Muscle of arm (tissue), 12 donors: ENCODE results near the gene SKP2. TPM values are rescaled to one million over a fixed set of nuclear protein-coding genes. Genes with fewer than 3 reads are reported as not detected.
"Not testable (repeated sequence)": the region's sequence is repeated elsewhere in the genome, so short reads cannot be mapped to it uniquely, and the experiment has no call there.

Experiments
- DNase-seq: peaks from one replicate; pipeline ENCODE4 v3.0.0-alpha.2; 2013
- polyA plus RNA-seq, 12 donors: library from polyadenylated mRNA; unstranded; fragments of 120-200 nt; gene quantifications; one replicate each; pipeline ENCODE4 v1.2.1, GENCODE V29; 2013; ENCODE audit not compliant: insufficient read length in 12 of 12

Gene SKP2
- polyA plus RNA-seq, 12 donors, result 47.6 to 84.8 (median 61.7) TPM; not detected in 1

DNA sequence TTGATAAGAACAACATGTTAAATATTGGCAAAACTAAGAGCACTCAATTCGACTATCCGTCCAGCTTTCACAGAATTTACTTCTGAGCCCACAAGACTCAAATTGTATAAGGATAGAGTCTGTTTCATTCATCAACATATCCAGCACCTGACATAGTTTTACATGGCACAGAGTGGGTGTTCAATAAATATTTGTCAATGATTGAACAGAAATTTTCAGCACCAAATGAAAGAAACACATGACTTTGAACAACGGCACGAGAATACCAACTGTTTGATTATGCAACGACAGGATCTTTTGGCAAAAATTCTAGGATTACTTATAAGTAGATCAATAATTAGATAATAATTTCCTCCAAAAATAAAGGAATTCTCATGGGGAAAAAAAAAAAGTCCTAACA, 41.8 kb downstream of the SKP2 start:
- no peak for DNase-seq

DNA sequence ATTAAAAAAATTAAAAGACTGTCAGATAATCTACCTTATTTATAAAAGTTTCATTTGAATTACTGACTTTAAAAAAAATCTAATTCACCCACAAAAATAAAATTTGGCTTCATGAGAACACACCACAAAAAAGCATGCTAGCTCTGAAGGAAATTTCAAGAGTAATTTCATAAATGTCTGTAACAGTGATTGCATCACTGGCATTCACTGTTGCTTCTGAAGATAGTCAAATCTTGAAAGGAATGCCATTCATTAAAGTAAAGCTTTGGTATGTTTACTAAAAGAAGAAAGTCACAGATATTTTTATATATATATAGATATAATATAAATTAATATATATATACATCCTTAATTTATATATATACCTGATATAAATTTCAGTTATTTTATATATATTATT, 46.4 kb downstream of the SKP2 start:
- no peak for DNase-seq

DNA sequence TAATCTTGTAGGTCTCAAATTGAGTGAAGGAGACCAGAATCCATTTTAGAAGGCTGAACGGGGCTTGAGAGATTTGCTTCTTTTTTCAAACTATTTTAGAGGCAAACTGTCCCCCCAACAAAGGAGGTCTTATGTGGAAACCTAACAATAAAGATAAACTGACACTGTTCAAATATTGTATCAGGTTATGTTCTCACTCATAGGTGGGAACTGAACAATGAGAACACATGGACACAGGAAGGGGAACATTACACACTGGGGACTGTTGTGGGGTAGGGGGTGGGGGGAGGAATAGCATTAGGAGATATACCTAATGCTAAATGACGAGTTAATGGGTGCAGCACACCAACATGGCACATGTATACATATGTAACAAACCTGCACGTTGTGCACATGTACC, 46.9 kb downstream of the SKP2 start:
- not testable (repeated sequence) for DNase-seq

DNA sequence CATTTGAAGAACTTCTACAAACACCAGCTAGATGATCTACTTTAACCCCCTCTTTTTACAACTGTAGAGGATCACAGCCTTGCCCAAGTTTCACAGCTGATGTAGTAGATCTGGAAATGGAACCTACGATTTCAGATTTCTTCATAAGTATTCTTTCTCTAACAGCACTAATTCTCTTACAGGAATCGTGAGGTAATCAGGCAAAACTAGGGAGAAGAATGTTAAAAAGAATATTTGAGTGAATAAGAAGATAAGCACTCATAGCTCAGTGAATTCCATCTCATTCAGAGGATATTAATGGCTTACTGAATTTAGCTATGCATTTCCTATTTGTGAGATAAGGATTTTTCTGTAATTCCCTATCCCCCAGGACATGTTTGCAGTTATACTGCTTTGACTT, 47.7 kb downstream of the SKP2 start:
- no peak for DNase-seq

DNA sequence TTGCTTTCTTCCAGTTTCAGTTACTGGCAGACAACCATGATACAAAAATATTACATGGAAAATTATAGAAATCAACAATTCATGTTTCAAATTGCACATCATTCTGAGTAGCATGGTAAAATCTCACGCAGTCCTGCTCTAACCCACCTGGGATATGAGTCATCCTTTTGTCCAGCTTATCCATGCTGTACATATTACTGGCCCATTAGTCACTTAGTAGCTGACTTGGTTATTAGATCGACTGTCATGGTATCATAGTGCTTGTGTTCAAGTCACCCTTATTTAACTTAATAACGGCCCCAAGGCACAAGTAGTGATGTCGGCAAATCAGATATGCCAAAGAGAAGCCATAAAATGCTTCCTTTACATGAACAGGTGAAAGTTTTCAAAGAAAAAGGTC, 48.6 kb downstream of the SKP2 start:
- DNase-seq, result no peak

DNA sequence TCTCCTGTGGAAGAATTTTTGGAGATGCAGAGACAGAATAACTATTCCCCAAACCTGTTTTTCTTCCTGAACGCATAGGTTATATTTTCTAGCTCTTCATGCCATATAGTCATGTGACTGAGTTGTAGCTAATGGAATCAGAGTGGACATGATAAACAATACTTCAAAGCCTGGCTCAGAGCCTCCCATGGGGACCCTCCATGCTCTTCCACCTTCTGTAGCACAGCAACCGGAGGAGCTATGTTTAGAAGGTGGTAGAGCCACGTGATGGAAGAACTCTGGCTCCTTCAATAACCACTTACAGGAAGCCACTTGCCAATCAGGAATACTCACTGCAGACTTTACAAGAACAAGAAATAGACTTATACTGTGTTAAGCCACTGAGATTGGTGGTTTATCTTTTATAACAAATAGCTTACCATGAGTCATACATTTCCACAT, 50.6 kb downstream of the SKP2 start:
- no peak for DNase-seq

DNA sequence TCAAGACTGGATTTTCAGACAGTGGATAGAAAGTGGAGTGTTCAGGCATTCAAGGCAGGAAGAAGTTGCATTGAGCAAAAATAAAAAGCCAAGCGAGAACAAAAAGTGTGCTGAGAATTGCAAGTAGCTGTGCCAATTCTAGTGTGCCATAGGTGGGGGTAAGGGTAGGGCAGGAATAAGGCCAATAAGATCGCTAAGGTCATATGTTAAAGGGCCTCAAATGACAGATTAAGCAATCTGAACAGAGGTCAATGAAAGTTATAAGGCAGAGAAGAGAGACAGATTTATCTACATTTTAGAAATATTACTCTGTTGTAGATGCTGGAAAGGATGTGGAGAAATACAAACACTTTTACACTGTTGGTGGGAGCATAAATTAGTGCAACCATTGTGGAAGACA, 53.4 kb downstream of the SKP2 start:
- DNase-seq, result no peak

DNA sequence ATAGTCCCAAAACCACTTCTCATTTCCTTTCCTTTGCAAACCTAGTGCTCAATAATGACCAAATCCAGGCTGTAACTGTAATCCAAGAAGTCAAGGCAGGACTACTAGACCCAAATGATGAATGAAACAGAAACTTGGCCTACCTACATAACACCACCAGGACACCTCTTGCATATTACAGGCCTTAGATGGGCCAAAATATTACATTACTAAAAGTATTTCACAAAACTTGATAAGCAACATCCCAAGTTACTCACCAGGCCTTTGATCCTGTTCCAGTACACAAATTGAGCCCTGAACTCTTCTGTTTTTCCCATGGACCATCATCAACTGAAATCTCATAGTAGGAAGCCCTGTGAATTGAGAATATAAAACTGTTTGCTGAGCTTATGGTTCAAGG, 55.0 kb downstream of the SKP2 start:
- DNase-seq, result no peak

DNA sequence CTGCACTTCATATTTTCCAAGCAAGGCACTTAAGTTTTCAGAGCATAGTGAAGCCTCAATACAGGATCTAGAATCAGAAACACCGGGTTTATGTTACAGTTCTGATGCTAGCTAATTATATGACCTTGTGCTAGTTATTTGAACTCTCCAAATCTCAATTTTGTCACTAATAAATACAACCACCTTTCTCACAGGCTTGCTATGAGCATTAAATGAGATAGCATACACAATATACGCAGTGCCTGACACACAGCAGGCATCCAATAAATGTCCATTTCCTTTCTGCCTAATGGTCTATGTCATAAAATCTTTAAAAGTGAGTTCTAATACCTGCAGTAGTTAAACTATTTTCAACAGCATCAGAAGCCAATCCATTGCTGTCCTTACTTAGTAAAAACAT, 56.9 kb downstream of the SKP2 start:
- DNase-seq, result no peak

DNA sequence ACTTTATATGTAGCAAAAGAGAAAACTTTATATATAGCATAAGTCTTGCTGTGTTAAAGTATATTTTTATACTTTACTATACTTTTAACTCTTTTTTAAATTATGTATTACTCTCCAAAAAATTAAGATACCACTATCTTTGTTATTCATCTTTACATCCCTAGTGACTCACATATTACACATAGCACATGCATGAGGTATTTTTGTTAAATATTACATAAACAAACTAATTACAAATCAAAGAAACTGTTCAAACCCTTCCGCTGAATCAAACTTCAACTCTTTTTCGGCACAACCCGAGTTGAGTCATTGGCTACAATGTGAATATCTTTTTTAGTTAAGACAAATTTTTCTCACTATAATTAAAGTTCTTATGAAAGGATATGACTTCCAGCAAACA, 57.8 kb downstream of the SKP2 start:
- DNase-seq, result no peak

DNA sequence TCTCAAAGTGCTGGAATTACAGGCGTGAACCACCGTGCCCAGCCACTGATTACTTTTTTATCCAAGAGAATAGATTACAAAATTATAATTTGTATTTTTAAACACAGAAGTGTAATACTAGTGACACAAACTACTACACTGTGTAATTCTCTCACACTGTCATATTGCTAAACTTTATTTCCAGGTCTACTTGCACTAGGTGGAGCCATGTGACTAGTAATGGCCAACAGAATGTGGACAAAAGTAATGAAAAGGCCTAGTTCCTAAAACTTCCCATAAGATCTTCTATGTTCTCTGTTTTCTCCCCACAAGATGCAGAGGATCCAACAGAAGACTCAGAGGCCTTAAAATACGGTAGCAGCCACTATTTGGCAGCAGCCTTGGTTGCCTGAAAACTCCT, 62.5 kb downstream of the SKP2 start:
- no peak for DNase-seq

DNA sequence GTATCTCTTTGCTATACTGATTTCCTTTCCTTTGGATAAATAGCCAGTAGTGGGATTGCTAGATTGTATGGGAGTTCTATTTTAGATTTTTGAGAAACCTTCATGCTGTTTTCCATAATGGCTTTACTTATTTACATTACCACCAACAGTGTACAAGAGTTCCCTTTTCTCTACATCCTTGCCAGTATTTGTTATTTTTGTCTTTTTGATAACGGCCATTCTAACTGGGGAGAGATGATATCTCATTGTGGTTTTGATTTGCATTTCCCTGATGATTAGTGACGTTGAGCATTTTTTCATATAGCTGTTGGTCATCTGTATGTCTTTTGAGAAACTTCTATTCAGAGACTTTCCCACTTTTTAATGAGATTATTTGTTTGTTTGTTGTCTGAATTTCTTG, 64.0 kb downstream of the SKP2 start:
- no peak for DNase-seq

DNA sequence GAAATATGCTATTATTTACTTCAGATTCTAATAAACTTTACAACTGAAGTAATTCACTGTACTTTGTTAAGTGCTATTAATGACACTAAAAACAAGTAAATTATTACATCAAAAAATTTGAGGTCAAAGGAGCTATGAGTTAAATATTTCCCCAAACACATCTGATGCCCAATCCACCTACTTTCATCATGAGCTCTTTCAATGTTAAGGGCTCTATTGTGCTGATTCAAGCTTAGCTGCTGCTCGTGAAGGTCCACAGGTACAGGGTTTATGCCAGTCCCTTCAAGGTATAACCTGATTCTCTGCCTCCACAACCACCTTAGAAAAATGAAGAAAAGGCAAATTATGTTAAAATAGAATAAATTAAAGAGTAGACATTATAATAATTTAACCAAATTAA, 65.7 kb downstream of the SKP2 start:
- no peak for DNase-seq

DNA sequence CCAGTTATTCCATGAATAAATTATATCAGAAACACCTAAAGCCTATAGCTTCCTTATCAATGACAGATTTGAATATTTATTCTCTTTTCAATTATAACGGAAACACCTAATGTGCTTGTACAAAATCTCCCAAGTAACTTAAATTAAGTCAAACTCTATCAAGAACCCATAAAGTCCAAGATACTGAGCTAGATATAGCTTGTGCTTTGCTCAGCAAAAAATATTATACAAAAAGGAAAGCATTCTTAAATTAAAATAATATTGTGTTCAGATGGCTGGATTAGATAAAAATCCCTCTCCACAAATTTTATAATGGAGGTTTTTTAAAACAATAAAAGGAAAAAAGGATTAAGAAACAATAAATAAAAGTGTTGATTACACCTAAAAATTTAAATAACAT, 66.1 kb downstream of the SKP2 start:
- DNase-seq, result no peak

DNA sequence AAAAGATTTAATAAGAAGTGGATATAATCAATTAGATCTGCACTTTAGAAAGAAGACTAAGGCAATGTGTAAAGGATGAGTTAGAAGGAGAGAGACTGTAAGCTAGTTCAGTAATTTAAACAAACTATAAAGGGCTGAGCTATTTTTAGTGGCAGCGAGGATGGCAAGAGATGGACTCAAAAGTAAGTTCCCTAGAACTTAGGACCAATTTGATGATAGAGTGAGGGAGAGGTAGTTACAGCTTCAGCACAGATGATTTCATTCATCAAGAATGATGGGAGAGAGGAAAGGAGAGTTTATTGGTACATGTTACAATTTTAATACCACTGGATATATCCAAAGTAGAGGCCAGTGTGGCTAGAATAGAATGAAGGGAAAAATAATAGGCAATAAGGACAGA, 70.7 kb downstream of the SKP2 start:
- no peak for DNase-seq

DNA sequence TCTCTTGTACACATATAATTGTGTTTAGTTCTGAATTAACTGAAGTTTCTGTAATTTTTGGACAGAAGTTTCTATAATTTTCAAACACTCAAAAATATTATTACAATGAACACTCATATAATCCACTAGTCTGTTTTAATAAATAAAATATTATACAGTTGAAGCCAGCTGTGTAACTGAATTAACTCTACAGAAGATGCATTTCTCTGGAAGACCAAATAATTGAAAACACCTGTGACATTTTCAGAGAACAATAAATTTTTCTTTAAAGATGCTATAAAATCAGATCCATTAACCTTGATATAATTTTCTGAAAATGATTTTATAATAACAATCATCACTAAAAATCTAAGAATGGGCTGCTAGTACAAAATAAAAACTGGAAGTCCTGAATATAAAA, 75.1 kb downstream of the SKP2 start:
- no peak for DNase-seq

DNA sequence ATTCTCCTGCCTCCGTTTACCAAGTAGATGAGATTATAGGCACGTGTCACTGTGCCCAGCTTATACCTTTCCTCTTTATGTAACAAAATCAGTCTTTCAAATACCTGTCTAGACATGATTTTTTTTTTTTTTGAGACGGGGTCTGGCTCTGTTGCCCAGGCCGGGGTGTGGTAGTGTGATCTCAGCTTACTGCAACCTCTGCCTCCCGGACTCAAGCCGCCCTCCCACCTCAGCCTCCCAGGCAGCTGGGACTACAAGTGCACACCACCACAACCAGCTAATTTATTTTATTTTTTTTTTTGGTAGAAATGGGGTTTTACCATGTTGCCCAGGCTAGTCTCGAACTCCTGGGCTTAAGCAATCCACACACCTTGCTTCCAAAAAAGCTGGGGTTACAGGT, 76.6 kb downstream of the SKP2 start:
- DNase-seq, result no peak

DNA sequence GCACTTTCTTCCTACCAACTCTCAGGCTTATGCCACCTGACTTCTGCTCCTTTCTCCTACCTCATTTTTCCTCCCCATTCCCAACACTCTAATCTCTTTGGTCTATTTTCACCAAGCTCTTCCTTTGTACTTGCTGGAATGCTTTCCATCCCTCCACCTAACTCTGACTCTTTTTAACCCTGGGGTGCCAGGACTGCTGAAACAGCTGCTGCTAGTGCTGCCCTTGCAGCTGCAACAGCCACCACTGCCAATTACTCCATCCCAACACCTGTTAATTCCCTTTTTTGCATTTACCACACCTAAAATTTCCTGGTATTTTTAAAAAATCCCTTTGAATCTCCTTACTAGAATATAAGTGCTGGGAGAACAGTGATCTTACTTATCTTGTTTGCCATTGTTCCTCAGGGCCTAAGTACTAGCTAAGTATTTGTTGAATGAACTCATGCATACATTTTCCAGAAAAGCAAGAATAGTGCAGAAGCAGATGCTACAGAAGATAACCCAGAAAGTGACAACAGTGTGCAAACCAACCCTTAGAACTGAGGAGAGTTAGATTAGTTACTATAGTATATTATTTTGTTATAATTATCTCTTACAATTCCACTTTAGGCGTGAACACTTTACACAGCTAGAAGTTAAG, 78.4 kb downstream of the SKP2 start:
- DNase-seq, result no peak

DNA sequence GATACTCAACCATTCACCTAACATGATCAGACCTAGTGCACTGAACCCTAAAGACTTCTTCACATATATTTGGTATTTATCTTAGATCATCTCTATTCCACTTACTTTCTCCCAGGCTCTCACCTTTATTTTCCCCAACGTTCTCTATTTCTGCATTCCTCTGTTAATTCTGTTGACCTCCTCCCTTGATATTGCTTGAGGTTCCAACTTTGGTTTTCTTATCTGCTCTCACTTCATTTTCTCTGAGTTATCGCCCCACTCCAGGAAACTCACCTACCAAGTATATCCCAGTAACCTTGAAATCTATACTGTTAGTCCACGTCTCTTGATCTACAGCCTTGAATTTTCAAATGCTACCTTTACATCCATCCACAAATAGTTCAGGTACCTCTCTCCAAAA, 80.6 kb downstream of the SKP2 start:
- no peak for DNase-seq

Other genes with a start within 250 kb of the SKP2 start
- gene CAPSL, start 213.5 kb upstream of the SKP2 start, polyA plus RNA-seq, result not detected
- 10 to 100 TPM in 10 of 12 donors, 1 to 10 TPM in 1, not detected in 1; 8.2 to 55.4 (median 34.7) TPM for gene UGT3A1, start 160.7 kb upstream of the SKP2 start, polyA plus RNA-seq
- gene UGT3A2, start 85.2 kb upstream of the SKP2 start, polyA plus RNA-seq, result 1 to 10 TPM in 3 of 12 donors, under 1 TPM in 7, not detected in 2; 0.25 to 1.7 (median 0.66) TPM
- 10 to 100 TPM in 11 of 12 donors, not detected in 1; 11.1 to 19.3 (median 14.6) TPM for gene LMBRD2, start 224 bp upstream of the SKP2 start, polyA plus RNA-seq
- gene NADK2, start 89.8 kb downstream of the SKP2 start, polyA plus RNA-seq, result 100 to 1,000 TPM in 1 of 12 donors, 10 to 100 TPM in 11; 29.5 to 117 (median 45.5) TPM
- gene RANBP3L, start 149.8 kb downstream of the SKP2 start, polyA plus RNA-seq, result under 1 TPM in 10 of 12 donors, not detected in 2; 0.22 to 0.86 (median 0.53) TPM